HEK293 (cell line): ENCODE data around the gene COA8.

Experiments
- CTCF ChIA-PET: fragments of 350-600 bp; formaldehyde crosslinking; extraction: SDS; loops from one replicate; lab custom pipeline; 2021; ENCODE audit warnings: antibody characterized with exemption; lab: Yijun Ruan, JAX
- POLR2A ChIA-PET: fragments of 300-600 bp; formaldehyde crosslinking; extraction: SDS; loops from one replicate; lab custom pipeline; 2020; ENCODE audit warnings: antibody characterized with exemption, inconsistent platforms; lab: Yijun Ruan, JAX
- H3K27ac ChIP-seq: fragments of 200-500 bp; sonication (Bioruptor generic); 2 replicates; pipeline ENCODE4 v1.5.1; 2014; ENCODE audit warnings: low read depth, low read length, control low read depth, inconsistent platforms; ENCODE audit errors: extremely low read depth
- H3K36me3 ChIP-seq, 2 experiments: fragments of 200-500 bp in 1 of 2; sonication (Bioruptor generic) in 1 of 2; 1 replicate in 1 of 2; 2 replicates in 1 of 2; pipeline ENCODE4 v1.5.1; 2014 to 2017; ENCODE audit warnings: inconsistent platforms in 2 of 2, low read length in 2 of 2; ENCODE audit not compliant: control insufficient read depth in 2 of 2, insufficient read depth in 1 of 2
- H3K4me1 ChIP-seq: fragments of 200-500 bp; sonication (Bioruptor generic); 2 replicates; pipeline ENCODE4 v1.5.1; 2014; ENCODE audit warnings: mild to moderate bottlenecking, low read length, inconsistent platforms; ENCODE audit not compliant: control insufficient read depth, insufficient read depth
- H3K4me3 ChIP-seq: 2 replicates; pipeline ENCODE4 v1.5.1; 2011; ENCODE audit warnings: low read depth, mild to moderate bottlenecking, control low read depth, low read length, moderate library complexity
- H3K9me3 ChIP-seq: fragments of 200-500 bp; sonication (Bioruptor generic); 2 replicates; pipeline ENCODE4 v1.5.1; 2014; ENCODE audit warnings: low read depth, low read length, inconsistent platforms; ENCODE audit not compliant: control insufficient read depth, insufficient read depth
- BCL6B ChIP-seq: fragments of 450-650 bp; formaldehyde crosslinking; IDR thresholded peaks from 2 replicates; pipeline ENCODE4 v1.5.1; 2017; ENCODE audit warnings: missing biosample characterization, missing genetic modification characterization
- GLIS2 ChIP-seq: fragments of 450-650 bp; formaldehyde crosslinking; IDR thresholded peaks from 2 replicates; pipeline ENCODE4 v1.5.1; 2016; ENCODE audit warnings: missing biosample characterization, missing genetic modification characterization
- KLF10 ChIP-seq: fragments of 450-650 bp; IDR thresholded peaks from 2 replicates; pipeline ENCODE4 v1.5.1; 2018; ENCODE audit warnings: missing biosample characterization, mild to moderate bottlenecking, missing genetic modification characterization
- KLF17 ChIP-seq: fragments of 450-650 bp; formaldehyde crosslinking; IDR thresholded peaks from 2 replicates; pipeline ENCODE4 v1.5.1; 2016; ENCODE audit warnings: missing biosample characterization, missing genetic modification characterization
- MZF1 ChIP-seq: fragments of 450-650 bp; formaldehyde crosslinking; IDR thresholded peaks from 2 replicates; pipeline ENCODE4 v1.5.1; 2017; ENCODE audit warnings: missing biosample characterization, missing genetic modification characterization, borderline replicate concordance
- TRIM28 ChIP-seq: IDR thresholded peaks from 2 replicates; pipeline ENCODE4 v1.6.1; 2011; ENCODE audit warnings: low read length, control low read depth, borderline replicate concordance
- ZBTB20 ChIP-seq: fragments of 450-650 bp; formaldehyde crosslinking; IDR thresholded peaks from 2 replicates; pipeline ENCODE4 v1.5.1; 2016; ENCODE audit warnings: missing biosample characterization, missing genetic modification characterization
- ZBTB49 ChIP-seq: fragments of 450-650 bp; formaldehyde crosslinking; IDR thresholded peaks from 2 replicates; pipeline ENCODE4 v1.5.1; 2016; ENCODE audit warnings: missing biosample characterization, missing genetic modification characterization, low read depth
- ZFHX2 ChIP-seq: fragments of 450-650 bp; formaldehyde crosslinking; conservative IDR thresholded peaks from 2 replicates; pipeline ENCODE4 v1.5.1; 2016; ENCODE audit warnings: missing biosample characterization, missing genetic modification characterization
- ZNF121 ChIP-seq: fragments of 450-650 bp; formaldehyde crosslinking; IDR thresholded peaks from 2 replicates; pipeline ENCODE4 v1.5.1; 2016; ENCODE audit warnings: missing biosample characterization, missing genetic modification characterization
- ZNF146 ChIP-seq: fragments of 450-650 bp; formaldehyde crosslinking; IDR thresholded peaks from 2 replicates; pipeline ENCODE4 v1.5.1; 2016; ENCODE audit warnings: missing biosample characterization, missing genetic modification characterization
- ZNF175 ChIP-seq: fragments of 450-650 bp; formaldehyde crosslinking; IDR thresholded peaks from 2 replicates; pipeline ENCODE4 v1.5.1; 2016; ENCODE audit warnings: missing biosample characterization, missing genetic modification characterization
- ZNF18 ChIP-seq: fragments of 450-650 bp; formaldehyde crosslinking; IDR thresholded peaks from 2 replicates; pipeline ENCODE4 v1.5.1; 2016; ENCODE audit warnings: missing biosample characterization, missing genetic modification characterization
- ZNF274 ChIP-seq, 2 experiments: fragments of 200-500 bp in 1 of 2; fragments of 450-650 bp in 1 of 2; sonication (Bioruptor generic) in 1 of 2; formaldehyde crosslinking in 1 of 2; IDR thresholded peaks; 2 replicates each; pipeline versions ENCODE4 v1.5.1 to v1.6.1; 2014 to 2016; ENCODE audit warnings: borderline replicate concordance in 1 of 2, inconsistent platforms in 1 of 2, low read length in 1 of 2, missing biosample characterization in 1 of 2, missing genetic modification characterization in 1 of 2
- ZNF37A ChIP-seq: fragments of 450-650 bp; IDR thresholded peaks from 2 replicates; pipeline ENCODE4 v1.5.1; 2018; ENCODE audit warnings: missing biosample characterization, missing genetic modification characterization
- ZNF449 ChIP-seq: fragments of 450-650 bp; formaldehyde crosslinking; IDR thresholded peaks from 2 replicates; pipeline ENCODE4 v1.5.1; 2017; ENCODE audit warnings: missing biosample characterization, mild to moderate bottlenecking, missing genetic modification characterization, moderate library complexity
- ZNF571 ChIP-seq: fragments of 450-650 bp; formaldehyde crosslinking; IDR thresholded peaks from 2 replicates; pipeline ENCODE4 v1.5.0; 2017; ENCODE audit warnings: missing biosample characterization, missing genetic modification characterization
- ZNF629 ChIP-seq: fragments of 450-650 bp; formaldehyde crosslinking; IDR thresholded peaks from 2 replicates; pipeline ENCODE4 v1.5.1; 2017; ENCODE audit warnings: missing biosample characterization, missing genetic modification characterization
- ZNF701 ChIP-seq: fragments of 450-650 bp; formaldehyde crosslinking; IDR thresholded peaks from 2 replicates; pipeline ENCODE4 v1.5.1; 2016; ENCODE audit warnings: missing biosample characterization, missing genetic modification characterization
- ZNF777 ChIP-seq: fragments of 450-650 bp; formaldehyde crosslinking; IDR thresholded peaks from 2 replicates; pipeline ENCODE4 v1.5.1; 2017; ENCODE audit warnings: missing biosample characterization, missing genetic modification characterization, borderline replicate concordance
- ZSCAN23 ChIP-seq: fragments of 450-650 bp; formaldehyde crosslinking; IDR thresholded peaks from 2 replicates; pipeline ENCODE4 v1.5.1; 2016; ENCODE audit warnings: missing biosample characterization, missing genetic modification characterization
- ZSCAN4 ChIP-seq: fragments of 450-650 bp; formaldehyde crosslinking; IDR thresholded peaks from 2 replicates; pipeline ENCODE4 v1.5.1; 2017; ENCODE audit warnings: missing biosample characterization, missing genetic modification characterization

Gene COA8

GRCh38 chr14:103543721-103544387 lies 18.9 kb upstream of the COA8 start (continued):
- TF ChIP-seq ZSCAN4 (tag by site-specific recombination), result no peak
- TF ChIP-seq ZNF571, result no peak
- TF ChIP-seq TRIM28, result no peak
- TF ChIP-seq ZNF777 (tag by site-specific recombination), result no peak
- TF ChIP-seq KLF10, result no peak
- TF ChIP-seq ZNF274 (IDR thresholded peaks at IDR 0.05; ENCODE audit: low read length), result no peak
- no peak for TF ChIP-seq ZNF274 (tag by site-specific recombination; IDR thresholded peaks at IDR 0.05; ENCODE audit: borderline replicate concordance)
- no peak for TF ChIP-seq ZNF629
- TF ChIP-seq ZBTB49, result no peak
- TF ChIP-seq, all 188 proteins: peak for 0

- H3K4me3 ChIP-seq, result no peak overlapping the region
- H3K4me1 ChIP-seq, result 0 out of 2 replicates have a peak, but pooled peaks cover 5% of the 10 kb centered on the region
- H3K27ac ChIP-seq, result no peak overlapping the region
- ChIA-PET POLR2A (interaction anchor here (0.5 to 1.2 kb wide), 2 partner anchors 16 to 26 kb away, joined by 3 read pairs; partner anchors contain the start of gene TRMT61A), CTCF (interaction anchor here (2.6 to 6.0 kb wide), 3 partner anchors 24 to 42 kb away, joined by 10 to 48 read pairs (median 19); no protein-coding TSS in a partner anchor)
- H3K9me3 ChIP-seq, result no peaks in the 10 kb centered on the region
- H3K36me3 ChIP-seq, result no peaks in the 10 kb centered on the region
- TF ChIP-seq GLIS2 (tag by site-specific recombination) (no peak), KLF17 (tag by site-specific recombination) (no peak), ZNF146 (tag by site-specific recombination) (no peak), ZBTB20 (tag by site-specific recombination) (peak; percentile 24; the same call in 1 of the 2 replicates), ZNF701 (tag by site-specific recombination) (no peak), ZNF175 (tag by site-specific recombination) (no peak), BCL6B (no peak), ZSCAN23 (tag by site-specific recombination) (no peak), ZNF121 (tag by site-specific recombination) (no peak), ZNF37A (tag by site-specific recombination) (no peak), ZFHX2 (tag by site-specific recombination) (peak; percentile 3; the same call in 1 of the 2 replicates), ZNF449 (tag by site-specific recombination) (no peak), ZNF18 (tag by site-specific recombination) (peak; percentile 52; the same call in 1 of the 2 replicates), MZF1 (tag by site-specific recombination) (no peak)
These were observed 18.2 kb upstream of the COA8 start for GRCh38 chr14:103544388-103545218.
